ENCODE results near the gene UROC1.

The UROC1 gene

GRCh38 chr3:126478581-126479310, 38.8 kb downstream of the UROC1 start:
- no peak for DNase-seq (ENCODE audit: low spot score)

GRCh38 chr3:126477061-126477380, 40.6 kb downstream of the UROC1 start:
- DNase-seq (ENCODE audit: low spot score), result no peak

- DNase-seq (ENCODE audit: low spot score), result no peak
Observed at GRCh38 chr3:126476166-126477060, 41.2 kb downstream of the UROC1 start.

GRCh38 chr3:126475413-126476114, 42.0 kb downstream of the UROC1 start, which contains the start of gene ZXDC:
Gene ZXDC (minus strand): TSS chr3:126475891. CDS start chr3:126475865, 26 bp downstream.
- DNase-seq (ENCODE audit: low spot score), result peak; percentile 94

- peak; percentile 15 for DNase-seq (ENCODE audit: low spot score)
Observed at GRCh38 chr3:126474498-126475412, 42.8 kb downstream of the UROC1 start.

GRCh38 chr3:126473292-126474168, 44.0 kb downstream of the UROC1 start:
- DNase-seq (ENCODE audit: low spot score), result no peak

- peak; percentile 14 for DNase-seq (ENCODE audit: low spot score)
Observed at GRCh38 chr3:126472277-126473006, 45.1 kb downstream of the UROC1 start.

GRCh38 chr3:126469479-126469878, 48.1 kb downstream of the UROC1 start:
- DNase-seq (ENCODE audit: low spot score), result no peak

- no peak for DNase-seq (ENCODE audit: low spot score)
Observed at GRCh38 chr3:126468028-126468891, 49.3 kb downstream of the UROC1 start.

DNA sequence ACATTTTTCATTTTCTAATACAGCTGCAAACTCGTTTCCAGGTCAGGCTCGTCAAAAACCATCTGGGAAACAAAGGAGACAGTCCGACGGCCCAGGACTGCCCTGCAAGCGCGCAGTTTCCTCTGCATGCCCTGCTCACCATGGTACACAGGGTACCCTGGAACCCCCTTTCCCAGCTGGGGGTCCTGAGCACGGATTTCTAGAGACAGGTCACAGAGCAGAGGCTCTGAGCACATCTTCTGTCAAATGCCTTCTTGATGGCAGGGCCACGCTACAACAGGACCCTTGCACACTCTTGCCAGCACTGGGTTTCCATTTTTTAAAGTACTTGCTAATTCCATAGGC, 50.0 kb downstream of the UROC1 start:
- DNase-seq (ENCODE audit: low spot score), result no peak

- DNase-seq (ENCODE audit: low spot score), result no peak
Observed at GRCh38 chr3:126466886-126467610, 50.5 kb downstream of the UROC1 start.

- DNase-seq (ENCODE audit: low spot score), result no peak
Observed at GRCh38 chr3:126465928-126466544, 51.5 kb downstream of the UROC1 start.

- no peak for DNase-seq (ENCODE audit: low spot score)
Observed at GRCh38 chr3:126464997-126465396, 52.6 kb downstream of the UROC1 start.

GRCh38 chr3:126464494-126464893, 53.1 kb downstream of the UROC1 start:
- no peak for DNase-seq (ENCODE audit: low spot score)

- DNase-seq (ENCODE audit: low spot score), result no peak
Observed at GRCh38 chr3:126464093-126464492, 53.5 kb downstream of the UROC1 start.

DNA sequence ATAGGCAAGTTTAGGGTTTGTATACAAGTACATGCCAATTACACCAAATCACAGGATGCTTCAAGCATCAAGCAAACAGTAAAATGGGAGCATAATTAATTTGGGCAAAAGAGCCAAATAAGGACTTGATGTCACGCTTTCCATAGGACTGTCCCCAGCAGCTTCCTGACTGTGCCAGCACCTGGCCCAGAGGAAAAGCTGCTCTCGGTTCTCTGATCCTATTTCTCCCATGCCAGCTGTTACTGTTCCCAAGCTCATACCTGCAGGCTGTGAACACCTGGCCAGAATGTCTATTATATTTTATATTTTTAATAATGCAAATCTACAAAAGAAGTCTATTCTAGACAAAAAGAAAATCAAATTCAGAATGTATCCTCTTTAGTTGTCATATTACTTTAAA, 54.1 kb downstream of the UROC1 start:
- no peak for DNase-seq (ENCODE audit: low spot score)

- no peak for DNase-seq (ENCODE audit: low spot score)
Observed at GRCh38 chr3:126461450-126462070, 56.0 kb downstream of the UROC1 start.
